Gastrocnemius medialis (tissue), 4 donors: ENCODE results near the gene FYN.

Experiments used
- POLR2A ChIP-seq, 2 donors: fragments of 450-650 bp; IDR thresholded peaks; one replicate each; pipeline ENCODE4 v1.6.1; 2017; ENCODE audit warnings: antibody characterized with exemption in 2 of 2, mild to moderate bottlenecking in 2 of 2, moderate library complexity in 2 of 2
- TF ChIP-seq, protein P1 (sequence below), 5 experiments: fragments of 450-650 bp in 3 of 5; fragments of 200-600 bp in 2 of 5; sonication (generic) in 2 of 5; IDR thresholded peaks in 4 of 5; conservative IDR thresholded peaks in 1 of 5; 1 replicate in 4 of 5; 2 replicates in 1 of 5; pipeline ENCODE4 v1.5.1; 2016 to 2019; ENCODE audit warnings: antibody characterized with exemption in 5 of 5, mild to moderate bottlenecking in 3 of 5, moderate library complexity in 3 of 5

DNA sequence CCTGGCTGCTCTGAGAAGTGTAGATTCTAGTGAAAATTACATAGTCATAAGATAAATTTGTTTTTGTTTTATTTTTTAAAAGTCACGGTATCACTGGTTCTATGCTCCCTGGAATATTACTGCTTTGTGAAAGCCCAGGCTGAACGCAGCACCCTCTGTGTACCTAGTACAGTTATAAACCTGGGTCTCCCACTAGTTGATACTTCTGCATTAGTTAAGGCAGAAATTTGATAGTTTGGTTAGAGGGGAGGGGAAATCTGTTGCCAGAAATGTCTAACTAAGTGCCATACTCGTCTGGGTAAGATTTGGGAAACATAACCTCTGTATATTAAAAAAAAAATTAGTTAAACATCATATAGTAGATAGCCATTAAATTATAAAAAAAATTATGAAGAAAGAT lies 156.9 kb downstream of the FYN start:
- TF ChIP-seq, protein P1, sequence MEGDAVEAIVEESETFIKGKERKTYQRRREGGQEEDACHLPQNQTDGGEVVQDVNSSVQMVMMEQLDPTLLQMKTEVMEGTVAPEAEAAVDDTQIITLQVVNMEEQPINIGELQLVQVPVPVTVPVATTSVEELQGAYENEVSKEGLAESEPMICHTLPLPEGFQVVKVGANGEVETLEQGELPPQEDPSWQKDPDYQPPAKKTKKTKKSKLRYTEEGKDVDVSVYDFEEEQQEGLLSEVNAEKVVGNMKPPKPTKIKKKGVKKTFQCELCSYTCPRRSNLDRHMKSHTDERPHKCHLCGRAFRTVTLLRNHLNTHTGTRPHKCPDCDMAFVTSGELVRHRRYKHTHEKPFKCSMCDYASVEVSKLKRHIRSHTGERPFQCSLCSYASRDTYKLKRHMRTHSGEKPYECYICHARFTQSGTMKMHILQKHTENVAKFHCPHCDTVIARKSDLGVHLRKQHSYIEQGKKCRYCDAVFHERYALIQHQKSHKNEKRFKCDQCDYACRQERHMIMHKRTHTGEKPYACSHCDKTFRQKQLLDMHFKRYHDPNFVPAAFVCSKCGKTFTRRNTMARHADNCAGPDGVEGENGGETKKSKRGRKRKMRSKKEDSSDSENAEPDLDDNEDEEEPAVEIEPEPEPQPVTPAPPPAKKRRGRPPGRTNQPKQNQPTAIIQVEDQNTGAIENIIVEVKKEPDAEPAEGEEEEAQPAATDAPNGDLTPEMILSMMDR (IDR thresholded peaks at IDR 0.05 in 4 of 5, conservative IDR thresholded peaks at IDR 0.05 in 1 of 5): no peak
- no peak for TF ChIP-seq POLR2A (IDR thresholded peaks at IDR 0.05)
